Measurements from ENCODE around the gene MRTFB.

The MRTFB gene

GRCh38 chr16:14104066-14104465, 32.9 kb downstream of the MRTFB start:
- peaks cover 25% of the 10 kb centered on the region for H3K4me1 Mint-ChIP-seq
- H3K9me3 Mint-ChIP-seq, result no peaks in the 10 kb centered on the region
- H3K27ac Mint-ChIP-seq, result no peak overlapping the region
- H3K36me3 Mint-ChIP-seq, result peaks cover 6% of the 10 kb centered on the region
- DNase-seq (ENCODE audit: low spot score in 2 of 2) (no peak), ATAC-seq (ENCODE audit: low read depth) (no peak)
- no peak overlapping the region for H3K4me3 Mint-ChIP-seq
- H3K27me3 Mint-ChIP-seq, result no peaks in the 10 kb centered on the region

GRCh38 chr16:14105760-14106375, 34.7 kb downstream of the MRTFB start:
- H3K9me3 Mint-ChIP-seq, result no peaks in the 10 kb centered on the region
- no peaks in the 10 kb centered on the region for H3K27me3 Mint-ChIP-seq
- H3K4me3 Mint-ChIP-seq, result no peak overlapping the region
- ATAC-seq (ENCODE audit: low read depth) (no peak), DNase-seq (ENCODE audit: low spot score in 2 of 2) (no peak)
- peaks cover 2% of the 10 kb centered on the region for H3K36me3 Mint-ChIP-seq
- peaks cover 23% of the 10 kb centered on the region for H3K4me1 Mint-ChIP-seq
- no peak overlapping the region for H3K27ac Mint-ChIP-seq

DNA sequence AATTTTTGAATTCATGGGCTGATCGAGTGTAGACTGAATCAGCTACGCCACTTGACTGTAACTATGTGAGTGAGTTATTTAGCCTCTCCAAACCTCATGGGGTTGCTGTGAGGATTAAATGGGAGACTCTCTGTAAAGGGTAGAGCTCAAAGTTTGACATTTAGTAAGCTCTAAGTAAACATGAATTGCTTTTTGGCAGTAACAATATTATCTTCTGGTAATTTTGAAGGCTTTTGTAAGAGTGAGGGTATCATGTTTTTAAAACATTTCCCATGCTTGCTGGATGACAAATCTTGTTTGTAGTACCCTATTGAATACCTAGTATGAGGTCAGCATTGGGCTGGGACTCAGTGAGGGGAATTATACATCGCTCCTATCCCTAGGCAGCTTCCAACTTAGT, 35.3 kb downstream of the MRTFB start:
- Mint-ChIP-seq H3K4me3 (no peak overlapping the region), H3K27me3 (no peaks in the 10 kb centered on the region), H3K4me1 (peaks cover 19% of the 10 kb centered on the region), H3K9me3 (no peaks in the 10 kb centered on the region), H3K27ac (no peak overlapping the region), H3K36me3 (no peaks in the 10 kb centered on the region)
- ATAC-seq (ENCODE audit: low read depth), result no peak
- no peak for DNase-seq (ENCODE audit: low spot score in 2 of 2)

- H3K27me3 Mint-ChIP-seq, result no peaks in the 10 kb centered on the region
- ATAC-seq (ENCODE audit: low read depth), result no peak
- no peak for DNase-seq (ENCODE audit: low spot score in 2 of 2)
These were observed 35.8 kb downstream of the MRTFB start for GRCh38 chr16:14106961-14107360.

GRCh38 chr16:14109077-14109775, 38.1 kb downstream of the MRTFB start:
- H3K9me3 Mint-ChIP-seq, result no peaks in the 10 kb centered on the region
- H3K4me3 Mint-ChIP-seq, result no peak overlapping the region
- H3K4me1 Mint-ChIP-seq, result peaks cover 21% of the 10 kb centered on the region
- DNase-seq (ENCODE audit: low spot score in 2 of 2), result no peak
- H3K27ac Mint-ChIP-seq, result no peak overlapping the region
- ATAC-seq (ENCODE audit: low read depth), result no peak
- no peaks in the 10 kb centered on the region for H3K27me3 Mint-ChIP-seq
- peaks cover 3% of the 10 kb centered on the region for H3K36me3 Mint-ChIP-seq

More at GRCh38 chr16:14106961-14107360, 35.8 kb downstream of the MRTFB start:
- H3K4me1 Mint-ChIP-seq, result peaks cover 19% of the 10 kb centered on the region
- H3K27ac Mint-ChIP-seq, result no peak overlapping the region
- H3K36me3 Mint-ChIP-seq, result peaks cover 1% of the 10 kb centered on the region
- no peaks in the 10 kb centered on the region for H3K9me3 Mint-ChIP-seq
- H3K4me3 Mint-ChIP-seq, result no peak overlapping the region

DNA sequence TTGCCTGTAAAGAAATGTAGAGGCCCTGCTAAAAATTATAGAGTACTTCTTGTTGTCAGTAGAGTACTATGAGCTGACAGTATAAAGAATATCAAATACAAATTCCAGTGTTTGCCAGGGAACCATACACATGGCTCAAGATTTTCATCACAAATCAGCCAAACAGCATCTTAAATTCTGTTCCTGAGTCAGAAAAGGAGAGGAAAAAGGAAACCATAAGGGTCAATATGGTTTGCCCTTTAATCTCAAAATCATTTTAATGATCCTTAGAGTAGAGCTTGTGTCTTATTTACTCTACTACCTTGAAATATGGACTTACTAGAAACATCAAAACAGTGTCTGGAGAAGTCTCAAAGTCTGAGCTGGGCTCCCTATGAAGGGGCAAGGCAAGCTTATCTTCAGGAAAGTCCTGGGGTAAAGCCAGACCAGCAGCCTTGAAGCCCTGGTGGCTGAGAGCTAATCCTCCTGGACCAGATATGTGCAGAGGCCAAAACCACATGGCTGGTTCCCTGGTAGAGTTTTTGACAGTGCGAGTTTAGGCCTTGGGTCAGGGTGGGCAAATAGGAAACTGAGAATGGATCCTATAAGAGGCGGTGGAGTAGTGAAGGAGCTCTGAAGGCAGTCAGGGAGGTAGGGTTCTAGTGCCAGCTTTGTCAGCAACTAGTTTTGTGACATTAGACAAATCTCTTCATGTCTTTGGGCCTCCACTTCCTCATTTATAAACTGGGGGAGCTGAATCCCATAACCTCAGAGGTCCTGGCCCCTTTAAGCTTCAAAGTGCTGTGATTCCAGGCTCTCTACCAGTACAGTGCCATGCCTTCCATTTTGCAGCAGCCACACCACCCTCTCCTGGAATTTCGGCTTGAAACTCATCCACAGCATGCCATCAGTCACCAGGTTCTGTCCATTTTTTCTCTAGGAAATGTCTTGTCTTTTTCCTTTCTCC, 38.9 kb downstream of the MRTFB start:
- no peak overlapping the region for H3K27ac Mint-ChIP-seq
- H3K36me3 Mint-ChIP-seq, result peaks cover 3% of the 10 kb centered on the region
- peaks cover 21% of the 10 kb centered on the region for H3K4me1 Mint-ChIP-seq
- H3K9me3 Mint-ChIP-seq, result no peaks in the 10 kb centered on the region
- no peak overlapping the region for H3K4me3 Mint-ChIP-seq
- no peak for DNase-seq (ENCODE audit: low spot score in 2 of 2)
- H3K27me3 Mint-ChIP-seq, result no peaks in the 10 kb centered on the region
- ATAC-seq (ENCODE audit: low read depth), result no peak

GRCh38 chr16:14110728-14111251, 39.7 kb downstream of the MRTFB start:
- ATAC-seq (ENCODE audit: low read depth) (no peak), DNase-seq (ENCODE audit: low spot score in 2 of 2) (no peak)
- no peak overlapping the region for H3K27ac Mint-ChIP-seq
- H3K4me3 Mint-ChIP-seq, result no peak overlapping the region
- no peaks in the 10 kb centered on the region for H3K27me3 Mint-ChIP-seq
- peaks cover 21% of the 10 kb centered on the region for H3K4me1 Mint-ChIP-seq
- no peaks in the 10 kb centered on the region for H3K9me3 Mint-ChIP-seq
- H3K36me3 Mint-ChIP-seq, result peaks cover 3% of the 10 kb centered on the region

- Mint-ChIP-seq H3K9me3 (no peaks in the 10 kb centered on the region), H3K4me3 (no peak overlapping the region), H3K4me1 (peaks cover 17% of the 10 kb centered on the region), H3K27me3 (no peaks in the 10 kb centered on the region), H3K27ac (no peak overlapping the region), H3K36me3 (peaks cover 3% of the 10 kb centered on the region)
- no peak for DNase-seq (ENCODE audit: low spot score in 2 of 2)
- ATAC-seq (ENCODE audit: low read depth), result no peak
These were observed 40.8 kb downstream of the MRTFB start for GRCh38 chr16:14111713-14112538.

DNA sequence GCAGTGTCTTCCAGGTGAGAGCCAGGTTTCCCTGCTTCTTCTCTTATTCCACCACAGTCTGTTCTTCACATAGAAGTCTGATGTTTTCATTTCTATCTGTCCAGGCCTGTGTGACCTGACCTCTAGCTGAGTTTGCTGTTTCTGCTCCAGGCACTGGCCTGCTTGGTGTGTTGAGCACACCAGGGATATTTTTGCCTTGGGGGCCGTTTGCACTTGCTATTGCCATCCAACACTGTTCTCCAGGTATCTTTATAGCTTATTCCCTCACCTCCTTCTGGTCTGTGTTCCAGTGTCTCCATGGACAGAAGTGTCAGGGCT, 41.4 kb downstream of the MRTFB start:
- ATAC-seq (ENCODE audit: low read depth), result no peak
- H3K4me3 Mint-ChIP-seq, result no peak overlapping the region
- no peaks in the 10 kb centered on the region for H3K9me3 Mint-ChIP-seq
- no peak overlapping the region for H3K27ac Mint-ChIP-seq
- no peaks in the 10 kb centered on the region for H3K27me3 Mint-ChIP-seq
- peaks cover 3% of the 10 kb centered on the region for H3K36me3 Mint-ChIP-seq
- H3K4me1 Mint-ChIP-seq, result peaks cover 14% of the 10 kb centered on the region
- no peak for DNase-seq (ENCODE audit: low spot score in 2 of 2)

DNA sequence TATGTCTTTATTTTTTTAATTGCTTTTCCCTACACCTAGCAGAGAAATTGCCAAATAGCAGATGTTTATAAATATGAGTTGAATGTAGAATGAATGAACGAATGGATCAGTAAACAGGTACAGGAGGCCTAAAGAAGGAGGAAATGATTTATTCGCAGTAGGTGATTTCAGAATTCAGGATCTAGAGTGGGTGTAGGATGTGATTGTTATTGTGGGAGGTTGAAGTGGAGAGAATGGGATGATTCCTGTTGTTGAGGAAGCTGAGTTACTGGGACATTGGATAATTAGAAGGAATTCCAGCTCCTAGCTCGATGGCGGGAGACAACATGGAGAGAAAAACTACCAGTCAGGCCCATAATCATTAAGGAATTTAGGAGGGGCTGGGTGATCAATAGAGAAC, 42.2 kb downstream of the MRTFB start:
- Mint-ChIP-seq H3K4me3 (no peak overlapping the region), H3K36me3 (peaks cover 3% of the 10 kb centered on the region), H3K27ac (no peak overlapping the region), H3K4me1 (peaks cover 12% of the 10 kb centered on the region), H3K9me3 (no peaks in the 10 kb centered on the region), H3K27me3 (no peaks in the 10 kb centered on the region)
- ATAC-seq (ENCODE audit: low read depth) (no peak), DNase-seq (ENCODE audit: low spot score in 2 of 2) (no peak)

DNA sequence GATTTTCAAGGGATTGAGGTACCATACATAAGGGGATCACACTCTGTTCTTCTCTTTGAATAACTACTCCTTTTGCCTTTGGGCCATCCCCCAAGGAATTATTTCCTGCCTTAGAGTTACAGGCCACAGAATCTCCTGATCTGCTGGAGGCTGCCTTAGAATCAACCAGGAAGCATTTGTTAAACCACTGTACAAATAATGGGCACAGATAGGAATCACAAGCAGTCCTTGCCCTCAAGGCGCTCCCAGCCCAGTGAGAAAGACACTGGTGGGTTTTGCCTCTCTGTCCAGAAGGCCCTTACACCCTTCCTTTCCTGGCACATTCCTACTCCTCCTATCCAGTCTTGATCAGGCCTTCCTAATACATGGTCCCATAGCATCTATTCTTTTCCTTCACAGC, 45.9 kb downstream of the MRTFB start:
- Mint-ChIP-seq H3K36me3 (peaks cover 7% of the 10 kb centered on the region), H3K27ac (no peak overlapping the region), H3K9me3 (peaks cover 4% of the 10 kb centered on the region), H3K27me3 (no peaks in the 10 kb centered on the region), H3K4me1 (peaks cover 10% of the 10 kb centered on the region), H3K4me3 (no peak overlapping the region)
- ATAC-seq (ENCODE audit: low read depth), result no peak
- no peak for DNase-seq (ENCODE audit: low spot score in 2 of 2)

GRCh38 chr16:14119799-14120198, 48.7 kb downstream of the MRTFB start:
- H3K36me3 Mint-ChIP-seq, result peaks cover 10% of the 10 kb centered on the region
- ATAC-seq (ENCODE audit: low read depth) (no peak), DNase-seq (ENCODE audit: low spot score in 2 of 2) (no peak)
- peaks cover 14% of the 10 kb centered on the region for H3K4me1 Mint-ChIP-seq
- H3K27ac Mint-ChIP-seq, result no peak overlapping the region
- H3K4me3 Mint-ChIP-seq, result no peak overlapping the region
- no peaks in the 10 kb centered on the region for H3K27me3 Mint-ChIP-seq
- peaks cover 4% of the 10 kb centered on the region for H3K9me3 Mint-ChIP-seq

- no peak overlapping the region for H3K4me3 Mint-ChIP-seq
- peaks cover 10% of the 10 kb centered on the region for H3K36me3 Mint-ChIP-seq
- H3K27ac Mint-ChIP-seq, result no peak overlapping the region
- no peak for DNase-seq (ENCODE audit: low spot score in 2 of 2)
- H3K27me3 Mint-ChIP-seq, result no peaks in the 10 kb centered on the region
- H3K4me1 Mint-ChIP-seq, result peaks cover 14% of the 10 kb centered on the region
- H3K9me3 Mint-ChIP-seq, result peaks cover 4% of the 10 kb centered on the region
- ATAC-seq (ENCODE audit: low read depth), result no peak
These were observed 49.2 kb downstream of the MRTFB start for GRCh38 chr16:14120335-14120734.
